ENCODE measurements around the gene PET100.

Gene PET100

DNA sequence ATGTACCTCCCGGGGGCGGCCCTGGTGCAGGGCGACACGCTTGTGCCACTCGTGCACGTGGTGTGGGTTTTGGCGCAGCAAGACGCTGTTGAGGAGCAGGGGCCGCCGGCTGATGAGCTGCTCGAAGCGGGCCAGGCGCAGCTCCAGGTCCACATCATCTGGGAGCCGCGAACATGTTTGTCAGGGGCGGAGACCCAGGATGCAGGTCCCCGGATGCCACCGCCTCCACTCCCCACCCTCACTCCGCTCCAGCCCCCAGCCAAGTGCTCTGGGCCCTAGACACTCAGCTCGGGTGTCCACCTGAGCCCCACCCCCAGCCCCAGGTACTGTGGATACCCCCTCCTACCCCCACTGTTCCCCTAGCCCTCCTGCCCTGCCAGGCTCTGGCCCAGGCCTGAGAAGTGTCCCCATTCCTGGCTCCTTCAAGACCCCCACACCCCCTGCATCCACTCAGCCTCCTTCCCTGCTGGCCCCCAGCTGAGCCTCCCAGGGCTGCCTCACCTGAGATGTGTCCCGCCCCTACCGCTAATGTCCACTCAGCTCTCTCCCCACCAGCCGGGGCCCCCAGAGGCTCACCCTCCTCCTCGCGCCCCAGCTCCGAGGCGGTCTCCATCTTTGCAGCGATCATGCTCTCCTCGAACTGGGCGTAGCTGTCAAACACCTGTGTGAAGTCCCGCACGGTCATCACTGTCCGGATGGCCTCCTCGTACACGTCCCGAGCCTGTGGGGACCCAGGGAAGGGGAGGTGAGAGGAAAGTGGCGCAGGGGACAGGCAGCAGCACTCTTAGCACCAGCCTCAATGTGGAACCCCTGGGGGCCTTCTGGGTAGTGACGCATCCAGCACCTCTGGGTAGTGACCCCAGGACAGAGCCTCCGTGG, 5.6 kb upstream of the PET100 start:
- Histone ChIP-seq H3K36me3 (ENCODE audit: insufficient read depth, low read length) (peaks cover 51% of the 10 kb centered on the region), H3K27me3 (ENCODE audit: insufficient read depth, low read length) (no peaks in the 10 kb centered on the region), H3K9ac (ENCODE audit: low read length) (no peak overlapping the region), H3F3A (ENCODE audit: insufficient read depth, low read length) (no peaks in the 10 kb centered on the region), H4K20me1 (ENCODE audit: insufficient read depth, low read length) (no peaks in the 10 kb centered on the region), H3K4me1 (ENCODE audit: insufficient read depth, low read length, severe bottlenecking) (peaks cover 12% of the 10 kb centered on the region), H3K27ac (ENCODE audit: low read depth, low read length, poor library complexity, severe bottlenecking) (no peak overlapping the region), H3K4me3 (ENCODE audit: low read depth, low read length, poor library complexity, severe bottlenecking) (no peak overlapping the region), H3K9me3 (ENCODE audit: low read length) (no peaks in the 10 kb centered on the region), H3K79me2 (ENCODE audit: insufficient read depth, low read length) (peaks cover 14% of the 10 kb centered on the region), H3K4me2 (ENCODE audit: low read length) (no peak overlapping the region), H3K9me2 (ENCODE audit: low read depth, low read length) (no peaks in the 10 kb centered on the region), H2AFZ (ENCODE audit: low read length) (no peak overlapping the region)
- TF ChIP-seq, protein P1, sequence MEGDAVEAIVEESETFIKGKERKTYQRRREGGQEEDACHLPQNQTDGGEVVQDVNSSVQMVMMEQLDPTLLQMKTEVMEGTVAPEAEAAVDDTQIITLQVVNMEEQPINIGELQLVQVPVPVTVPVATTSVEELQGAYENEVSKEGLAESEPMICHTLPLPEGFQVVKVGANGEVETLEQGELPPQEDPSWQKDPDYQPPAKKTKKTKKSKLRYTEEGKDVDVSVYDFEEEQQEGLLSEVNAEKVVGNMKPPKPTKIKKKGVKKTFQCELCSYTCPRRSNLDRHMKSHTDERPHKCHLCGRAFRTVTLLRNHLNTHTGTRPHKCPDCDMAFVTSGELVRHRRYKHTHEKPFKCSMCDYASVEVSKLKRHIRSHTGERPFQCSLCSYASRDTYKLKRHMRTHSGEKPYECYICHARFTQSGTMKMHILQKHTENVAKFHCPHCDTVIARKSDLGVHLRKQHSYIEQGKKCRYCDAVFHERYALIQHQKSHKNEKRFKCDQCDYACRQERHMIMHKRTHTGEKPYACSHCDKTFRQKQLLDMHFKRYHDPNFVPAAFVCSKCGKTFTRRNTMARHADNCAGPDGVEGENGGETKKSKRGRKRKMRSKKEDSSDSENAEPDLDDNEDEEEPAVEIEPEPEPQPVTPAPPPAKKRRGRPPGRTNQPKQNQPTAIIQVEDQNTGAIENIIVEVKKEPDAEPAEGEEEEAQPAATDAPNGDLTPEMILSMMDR (IDR thresholded peaks at IDR 0.05; ENCODE audit: low read length), result no peak
- no peak for TF ChIP-seq EZH2 (IDR thresholded peaks at IDR 0.05; ENCODE audit: borderline replicate concordance, low read length)

DNA sequence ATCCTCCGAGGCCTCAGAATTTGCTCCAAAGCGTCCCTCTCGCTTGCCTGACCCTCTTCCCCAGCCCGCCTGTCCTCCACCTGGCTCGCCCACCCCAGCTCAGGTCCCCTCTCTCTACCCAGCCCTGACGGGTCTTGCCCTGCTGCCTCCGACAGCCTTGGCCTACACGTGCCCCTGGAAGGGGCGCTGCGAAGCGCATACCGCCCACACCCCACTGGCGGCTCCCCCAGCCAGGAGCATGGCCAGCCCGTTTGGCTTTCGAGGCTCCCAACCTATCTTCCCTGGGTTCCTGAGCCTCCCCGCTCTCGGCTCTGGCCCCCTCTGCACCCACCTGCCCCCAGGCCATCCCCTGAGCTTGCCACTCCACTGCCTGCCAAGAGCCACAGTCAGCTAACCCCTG, 4.8 kb upstream of the PET100 start:
- Histone ChIP-seq H3K79me2 (ENCODE audit: insufficient read depth, low read length) (peaks cover 19% of the 10 kb centered on the region), H4K20me1 (ENCODE audit: insufficient read depth, low read length) (no peaks in the 10 kb centered on the region), H3K4me3 (ENCODE audit: low read depth, low read length, poor library complexity, severe bottlenecking) (no peak overlapping the region), H3K36me3 (ENCODE audit: insufficient read depth, low read length) (peaks cover 50% of the 10 kb centered on the region), H3K9me3 (ENCODE audit: low read length) (no peaks in the 10 kb centered on the region), H3K9ac (ENCODE audit: low read length) (no peak overlapping the region), H3K4me1 (ENCODE audit: insufficient read depth, low read length, severe bottlenecking) (peaks cover 12% of the 10 kb centered on the region), H3K4me2 (ENCODE audit: low read length) (no peak overlapping the region), H3K27me3 (ENCODE audit: insufficient read depth, low read length) (no peaks in the 10 kb centered on the region), H3F3A (ENCODE audit: insufficient read depth, low read length) (no peaks in the 10 kb centered on the region), H3K27ac (ENCODE audit: low read depth, low read length, poor library complexity, severe bottlenecking) (no peak overlapping the region), H3K9me2 (ENCODE audit: low read depth, low read length) (no peaks in the 10 kb centered on the region), H2AFZ (ENCODE audit: low read length) (no peak overlapping the region)
- TF ChIP-seq, protein P1 (IDR thresholded peaks at IDR 0.05; ENCODE audit: low read length), result no peak
- TF ChIP-seq EZH2 (IDR thresholded peaks at IDR 0.05; ENCODE audit: borderline replicate concordance, low read length), result no peak

DNA sequence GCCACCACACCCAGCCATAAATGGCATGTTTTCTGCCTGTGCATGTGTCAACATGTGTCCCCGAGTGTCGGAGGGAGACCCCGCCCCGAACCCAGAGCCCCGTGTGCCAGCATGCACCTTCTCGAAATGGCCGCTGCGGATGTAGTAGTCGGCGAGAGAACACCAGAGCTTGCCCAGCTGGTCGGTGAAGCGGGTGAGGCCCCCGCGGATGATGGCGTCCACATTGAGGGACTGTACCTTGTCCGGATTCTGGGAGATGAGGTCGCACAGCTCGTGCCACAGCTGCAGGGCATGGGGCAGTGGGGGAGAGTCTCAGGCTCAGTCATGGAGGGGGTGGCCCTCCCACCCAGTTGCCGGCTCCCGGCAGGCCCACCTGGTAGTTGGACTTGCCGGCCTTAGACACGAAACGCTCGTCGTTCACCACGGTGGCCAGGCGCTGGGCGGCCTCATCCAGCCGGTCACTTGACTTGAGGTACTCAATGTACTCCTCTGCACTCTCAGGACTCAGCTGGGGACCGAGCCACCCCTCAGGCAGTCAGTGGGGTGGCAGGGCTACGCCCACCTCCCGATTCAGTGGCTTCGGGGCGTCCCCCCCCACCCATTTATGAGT, 3.7 kb upstream of the PET100 start:
- Histone ChIP-seq H3K27me3 (ENCODE audit: insufficient read depth, low read length) (no peaks in the 10 kb centered on the region), H3K79me2 (ENCODE audit: insufficient read depth, low read length) (peaks cover 27% of the 10 kb centered on the region), H3K27ac (ENCODE audit: low read depth, low read length, poor library complexity, severe bottlenecking) (no peak overlapping the region), H3F3A (ENCODE audit: insufficient read depth, low read length) (no peaks in the 10 kb centered on the region), H3K4me2 (ENCODE audit: low read length) (no peak overlapping the region), H4K20me1 (ENCODE audit: insufficient read depth, low read length) (no peaks in the 10 kb centered on the region), H3K9me3 (ENCODE audit: low read length) (no peaks in the 10 kb centered on the region), H3K9ac (ENCODE audit: low read length) (no peak overlapping the region), H2AFZ (ENCODE audit: low read length) (no peak overlapping the region), H3K4me3 (ENCODE audit: low read depth, low read length, poor library complexity, severe bottlenecking) (no peak overlapping the region), H3K4me1 (ENCODE audit: insufficient read depth, low read length, severe bottlenecking) (peaks cover 21% of the 10 kb centered on the region), H3K36me3 (ENCODE audit: insufficient read depth, low read length) (peaks cover 44% of the 10 kb centered on the region), H3K9me2 (ENCODE audit: low read depth, low read length) (no peaks in the 10 kb centered on the region)
- TF ChIP-seq, protein P1 (IDR thresholded peaks at IDR 0.05; ENCODE audit: low read length), result no peak
- TF ChIP-seq EZH2 (IDR thresholded peaks at IDR 0.05; ENCODE audit: borderline replicate concordance, low read length), result no peak

Measured in OCI-LY1 (cell line).